WERI-Rb-1 (cell line): ENCODE data around the gene HBP1.

Experiments
- DNase-seq: peaks from one replicate; pipeline ENCODE4 v3.0.0-alpha.2; 2020
- H3K27ac ChIP-seq: fragments of 250-450 bp; sonication (Bioruptor Pico); 2 replicates; pipeline ENCODE4 v1.5.1; 2020; ENCODE audit warnings: mild to moderate bottlenecking, moderate library complexity
- H3K27me3 ChIP-seq: fragments of 250-450 bp; sonication (Bioruptor Pico); 2 replicates; pipeline ENCODE4 v1.5.1; 2021; ENCODE audit warnings: mild to moderate bottlenecking, low read depth, moderate library complexity; ENCODE audit not compliant: insufficient read depth, severe bottlenecking
- H3K36me3 ChIP-seq: fragments of 250-450 bp; sonication (Bioruptor Pico); 2 replicates; pipeline ENCODE4 v1.5.1; 2020; ENCODE audit warnings: mild to moderate bottlenecking, moderate library complexity
- H3K4me3 ChIP-seq: 2 replicates; pipeline ENCODE4 v1.5.1; 2011; ENCODE audit warnings: low read depth, mild to moderate bottlenecking, control low read depth, low read length
- H3K9me3 ChIP-seq: fragments of 250-450 bp; sonication (Bioruptor Pico); 2 replicates; pipeline ENCODE4 v1.5.1; 2021; ENCODE audit warnings: mild to moderate bottlenecking, moderate library complexity; ENCODE audit not compliant: severe bottlenecking
- CTCF ChIP-seq: IDR thresholded peaks from 2 replicates; pipeline ENCODE4 v1.5.1; 2011; ENCODE audit warnings: low read depth, mild to moderate bottlenecking, control low read depth, inconsistent platforms, low read length

HBP1 gene

GRCh38 chr7:107185716-107186115 is 16.9 kb downstream of the HBP1 start:
- Histone ChIP-seq H3K27me3 (no peaks in the 10 kb centered on the region), H3K27ac (no peak overlapping the region), H3K9me3 (no peaks in the 10 kb centered on the region), H3K4me3 (no peak overlapping the region), H3K36me3 (peaks cover 35% of the 10 kb centered on the region)
- no peak for TF ChIP-seq CTCF
- DNase-seq: no peak

- Histone ChIP-seq H3K36me3 (peaks cover 33% of the 10 kb centered on the region), H3K4me3 (no peak overlapping the region), H3K27me3 (no peaks in the 10 kb centered on the region), H3K27ac (no peak overlapping the region), H3K9me3 (no peaks in the 10 kb centered on the region)
- no peak for DNase-seq
- TF ChIP-seq CTCF: no peak
Measured at GRCh38 chr7:107186240-107186639, 17.4 kb downstream of the HBP1 start.

- Histone ChIP-seq H3K36me3 (peaks cover 27% of the 10 kb centered on the region), H3K9me3 (no peaks in the 10 kb centered on the region), H3K27ac (no peak overlapping the region), H3K4me3 (no peak overlapping the region), H3K27me3 (no peaks in the 10 kb centered on the region)
- DNase-seq: no peak
- TF ChIP-seq CTCF: no peak
Measured at GRCh38 chr7:107187774-107188173, 19.0 kb downstream of the HBP1 start.

GRCh38 chr7:107190090-107190489 is 21.3 kb downstream of the HBP1 start:
- Histone ChIP-seq H3K27ac (no peak overlapping the region), H3K36me3 (peaks cover 23% of the 10 kb centered on the region), H3K27me3 (no peaks in the 10 kb centered on the region), H3K4me3 (no peak overlapping the region), H3K9me3 (no peaks in the 10 kb centered on the region)
- no peak for DNase-seq
- no peak for TF ChIP-seq CTCF

GRCh38 chr7:107194052-107194451 is 25.2 kb downstream of the HBP1 start:
- DNase-seq: no peak
- no peaks in the 10 kb centered on the region for H3K27me3 ChIP-seq
- no peak for TF ChIP-seq CTCF
- no peaks in the 10 kb centered on the region for H3K9me3 ChIP-seq
- H3K4me3 ChIP-seq: no peak overlapping the region
- H3K36me3 ChIP-seq: peaks cover 24% of the 10 kb centered on the region
- no peak overlapping the region for H3K27ac ChIP-seq

GRCh38 chr7:107196834-107197610 is 28.2 kb downstream of the HBP1 start:
- H3K27ac ChIP-seq: no peak overlapping the region
- H3K9me3 ChIP-seq: no peaks in the 10 kb centered on the region
- H3K4me3 ChIP-seq: no peak overlapping the region
- no peak for DNase-seq
- no peaks in the 10 kb centered on the region for H3K27me3 ChIP-seq
- peaks cover 24% of the 10 kb centered on the region for H3K36me3 ChIP-seq
- no peak for TF ChIP-seq CTCF
